ENCODE results near the gene CES5A.
"Not testable (repeated sequence)": the region's sequence is repeated elsewhere in the genome, so short reads cannot be mapped to it uniquely, and the experiment has no call there.

Gene CES5A

GRCh38 chr16:55832773-55833691 lies 42.1 kb downstream of the CES5A start, which contains the start of gene CES1:
Gene CES1, minus strand, starts transcription at chr16:55833096. Its CDS starts 41 bp downstream, at chr16:55833055.
- Histone ChIP-seq H3K9me3 (no peaks in the 10 kb centered on the region), H3K4me3 (peak within 1 kb of the TSS; percentile 29 to 42), H3K27me3 (peaks cover 0 to 2% of the 10 kb centered on the region in 2 donors), H3K4me1 (peaks cover 0 to 8% (median 1%) of the 10 kb centered on the region in 4 donors), H3K27ac (peak within 1 kb of the TSS; percentile 58 to 62), H3K36me3 (no peaks in the 10 kb centered on the region)
- TF ChIP-seq CTCF (IDR thresholded peaks at IDR 0.05), result no peak
- intact Hi-C loops (cut with DNase I; ENCODE audit: low total_unique reads), result no loop called here
- DNase-seq, result peak; percentile 82 to 85

DNA sequence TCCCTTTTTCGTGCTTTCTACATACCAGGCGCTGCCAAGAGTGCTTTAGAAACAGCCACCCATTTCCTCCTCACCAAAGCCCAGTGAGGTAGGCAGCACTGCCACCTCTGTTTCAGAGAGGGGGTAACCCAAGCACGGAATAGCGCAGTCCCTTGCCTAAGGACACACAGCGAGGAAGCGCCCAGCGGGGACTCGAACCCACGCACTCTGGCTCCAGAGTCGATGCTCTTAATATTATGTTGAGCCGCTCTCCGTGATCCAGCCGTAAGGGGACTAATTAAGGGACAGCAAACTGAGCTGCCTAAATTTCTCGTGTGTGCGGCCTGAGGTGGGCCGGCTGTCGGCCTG lies 42.8 kb downstream of the CES5A start:
- peaks cover 0 to 8% (median 1%) of the 10 kb centered on the region in 4 donors for H3K4me1 ChIP-seq

DNA sequence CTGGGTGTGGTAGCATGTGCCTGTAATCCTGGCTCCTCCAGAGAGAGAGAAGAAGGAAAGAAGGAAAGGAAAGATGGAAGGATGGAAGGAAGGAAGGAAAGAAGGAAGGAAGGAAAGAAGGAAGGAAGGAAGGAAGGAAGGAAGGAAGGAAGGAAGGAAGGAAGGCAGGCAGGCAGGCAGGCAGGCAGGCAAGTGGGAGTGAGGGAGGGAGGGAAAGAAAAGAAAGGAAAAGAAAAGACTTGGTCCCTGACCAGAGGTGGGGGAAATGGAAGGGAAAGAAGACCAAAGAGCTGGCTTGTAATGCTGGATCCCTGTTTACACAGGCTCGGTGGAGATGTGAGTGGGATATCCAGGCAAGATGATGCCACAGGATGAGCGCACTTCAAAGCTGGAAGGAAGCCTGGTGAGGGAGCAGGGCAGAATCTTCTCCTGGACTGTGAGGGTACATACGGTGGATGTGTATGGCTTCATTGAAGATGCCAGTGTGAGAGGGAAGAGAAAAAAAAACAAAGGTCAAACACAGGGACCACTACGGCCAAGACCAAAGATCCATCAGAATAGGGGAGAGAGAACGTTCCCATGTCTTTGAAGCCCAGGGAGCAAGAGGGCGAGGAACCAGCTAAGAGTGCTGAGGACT lies 44.4 kb downstream of the CES5A start:
- Histone ChIP-seq H3K9me3 (no peaks in the 10 kb centered on the region), H3K36me3 (no peaks in the 10 kb centered on the region), H3K4me1 (peaks cover 0 to 2% (median under 1%) of the 10 kb centered on the region in 4 donors), H3K27me3 (peaks cover 0 to 6% of the 10 kb centered on the region in 2 donors), H3K27ac (no peak overlapping the region), H3K4me3 (no peak overlapping the region)
- TF ChIP-seq CTCF (IDR thresholded peaks at IDR 0.05), result no peak
- no peak for DNase-seq
- intact Hi-C loops (cut with DNase I; ENCODE audit: low total_unique reads), result no loop called here

More for the DNA sequence above, 42.8 kb downstream of the CES5A start:
- no peaks in the 10 kb centered on the region for H3K36me3 ChIP-seq
- no peak for TF ChIP-seq CTCF (IDR thresholded peaks at IDR 0.05)
- DNase-seq, result no peak
- H3K27ac ChIP-seq, result peak overlapping the region; percentile 58 to 62
- peak overlapping the region; percentile 29 to 42 for H3K4me3 ChIP-seq
- intact Hi-C loops (cut with DNase I; ENCODE audit: low total_unique reads), result no loop called here
- H3K9me3 ChIP-seq, result no peaks in the 10 kb centered on the region
- peaks cover 0 to 2% of the 10 kb centered on the region in 2 donors for H3K27me3 ChIP-seq

DNA sequence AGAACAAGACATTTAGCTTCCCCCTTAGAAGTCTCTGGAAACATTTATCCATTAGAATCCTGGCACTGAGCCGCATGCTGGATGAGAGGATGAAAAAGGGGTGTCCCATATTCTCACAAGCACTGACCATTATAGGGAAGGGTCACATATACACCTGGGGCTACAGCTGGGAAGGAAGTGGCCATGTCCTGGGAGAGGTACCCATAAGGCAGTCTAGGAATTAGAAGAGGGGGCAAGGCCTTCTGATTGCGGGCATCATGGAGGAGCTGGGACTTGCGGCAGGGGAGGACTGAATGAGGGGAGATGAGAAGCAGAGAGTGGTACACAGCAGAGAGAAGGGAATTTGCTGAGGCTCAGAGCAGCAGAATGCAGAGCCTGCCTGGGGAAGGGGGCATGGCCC lies 45.9 kb downstream of the CES5A start:
- H3K4me3 ChIP-seq; H3K27ac ChIP-seq; intact Hi-C loops (cut with DNase I; ENCODE audit: low total_unique reads); H3K4me1 ChIP-seq; H3K9me3 ChIP-seq; DNase-seq; H3K27me3 ChIP-seq; H3K36me3 ChIP-seq: not testable (repeated sequence)

DNA sequence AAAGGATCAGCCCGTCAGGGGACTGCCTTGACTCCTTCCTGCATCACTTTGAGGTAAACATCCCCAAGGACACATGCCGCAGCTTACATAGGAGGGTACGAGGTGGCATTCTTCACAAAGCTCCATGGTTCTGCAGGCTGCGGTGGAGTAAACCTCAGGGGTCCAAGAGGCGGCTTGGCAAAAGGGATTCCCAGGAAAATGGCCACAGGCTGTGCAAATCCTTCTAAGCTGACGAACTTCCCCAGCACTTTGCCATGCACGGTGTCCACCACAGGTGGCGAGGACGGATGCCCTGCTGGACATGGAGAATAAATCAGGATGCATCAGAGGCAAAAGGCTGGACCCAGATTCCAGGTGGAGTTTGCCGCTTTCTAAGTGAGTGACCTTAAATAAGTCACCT lies 46.5 kb downstream of the CES5A start:
- H3K4me1 ChIP-seq, result peaks cover 0 to 2% (median 0%) of the 10 kb centered on the region in 4 donors
- intact Hi-C loops (cut with DNase I; ENCODE audit: low total_unique reads), result no loop called here
- no peak overlapping the region for H3K27ac ChIP-seq
- H3K36me3 ChIP-seq, result no peaks in the 10 kb centered on the region
- H3K4me3 ChIP-seq, result no peak overlapping the region
- no peaks in the 10 kb centered on the region for H3K9me3 ChIP-seq
- DNase-seq, result no peak
- H3K27me3 ChIP-seq, result peaks cover 0 to 6% of the 10 kb centered on the region in 2 donors
- no peak for TF ChIP-seq CTCF (IDR thresholded peaks at IDR 0.05)

All from tibial artery (tissue), 4 donors.